ACC112 (cell line): ENCODE data around the gene SLC9A9.

Experiments
- H2AFZ ChIP-seq: fragments of 200-600 bp; sonication (generic); one replicate; pipeline ENCODE4 v1.6.0; 2017; ENCODE audit warnings: antibody characterized with exemption, low read length; ENCODE audit not compliant: unreplicated experiment
- H3K27ac ChIP-seq: fragments of 200-600 bp; sonication (generic); 2 replicates; pipeline ENCODE4 v1.5.1; 2014; ENCODE audit warnings: low read depth, mild to moderate bottlenecking, antibody characterized with exemption, low read length, moderate library complexity
- H3K27me3 ChIP-seq: fragments of 200-600 bp; sonication (generic); 2 replicates; pipeline ENCODE4 v1.6.1; 2014; ENCODE audit warnings: mild to moderate bottlenecking, antibody characterized with exemption, low read length, moderate library complexity, mixed read lengths; ENCODE audit not compliant: insufficient read depth
- H3K36me3 ChIP-seq: fragments of 200-600 bp; sonication (generic); 2 replicates; pipeline ENCODE4 v1.6.1; 2016; ENCODE audit warnings: mild to moderate bottlenecking, antibody characterized with exemption, low read length, moderate library complexity, mixed read lengths; ENCODE audit not compliant: insufficient read depth
- H3K4me1 ChIP-seq: fragments of 200-600 bp; sonication (generic); one replicate; pipeline ENCODE4 v1.6.1; 2016; ENCODE audit warnings: low read length, mixed read lengths; ENCODE audit not compliant: insufficient read depth, unreplicated experiment, control insufficient read depth
- H3K4me3 ChIP-seq: fragments of 200-600 bp; sonication (generic); 2 replicates; pipeline ENCODE4 v1.5.1; 2014; ENCODE audit warnings: mild to moderate bottlenecking, low read depth, low read length
- H3K79me2 ChIP-seq: fragments of 200-600 bp; sonication (generic); one replicate; pipeline ENCODE4 v1.6.0; 2016; ENCODE audit warnings: low read length; ENCODE audit not compliant: control insufficient read depth, unreplicated experiment, insufficient read depth

Gene SLC9A9

DNA sequence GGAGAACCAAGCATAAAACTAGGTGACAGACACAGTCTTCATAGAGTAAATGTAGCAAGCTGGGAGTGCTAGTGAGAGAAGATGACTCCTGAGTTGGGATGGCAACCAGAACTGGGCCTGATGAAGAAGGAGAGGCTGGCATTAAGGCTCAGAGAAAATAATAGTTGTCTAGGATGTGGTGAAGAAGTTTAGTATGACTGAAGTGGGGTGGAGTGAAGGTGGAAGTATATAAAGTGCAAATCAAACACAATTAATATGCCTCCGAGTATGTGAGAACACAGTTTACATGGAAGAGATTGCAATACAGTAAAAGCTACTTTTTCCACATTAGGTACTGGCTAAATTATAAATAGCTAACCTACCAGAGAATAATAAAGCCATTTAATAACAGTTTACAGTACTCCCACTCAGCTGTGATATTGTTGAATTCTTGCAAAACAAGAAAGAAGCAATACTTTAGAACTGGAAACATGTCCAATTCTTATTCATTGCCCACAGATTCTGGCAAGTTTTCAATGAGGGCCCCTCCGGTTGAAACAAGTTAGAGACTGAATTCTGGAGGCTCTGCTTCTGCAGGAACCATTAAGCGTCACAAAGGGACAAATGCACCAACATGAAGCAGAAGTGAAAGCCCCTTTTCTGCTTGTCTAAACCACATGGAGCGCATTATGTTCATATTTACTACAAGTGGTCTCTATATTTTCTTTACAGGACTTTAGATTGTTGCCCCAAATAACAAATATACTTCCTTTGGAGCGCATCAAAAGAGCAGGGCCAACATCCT lies 243.7 kb downstream of the SLC9A9 start:
- no peak overlapping the region for H3K27ac ChIP-seq
- no peak overlapping the region for H3K4me3 ChIP-seq
- H2AFZ ChIP-seq: no peak overlapping the region
- H3K79me2 ChIP-seq: no peaks in the 10 kb centered on the region
- no peaks in the 10 kb centered on the region for H3K27me3 ChIP-seq
- peaks cover 18% of the 10 kb centered on the region for H3K4me1 ChIP-seq
- H3K36me3 ChIP-seq: no peaks in the 10 kb centered on the region

DNA sequence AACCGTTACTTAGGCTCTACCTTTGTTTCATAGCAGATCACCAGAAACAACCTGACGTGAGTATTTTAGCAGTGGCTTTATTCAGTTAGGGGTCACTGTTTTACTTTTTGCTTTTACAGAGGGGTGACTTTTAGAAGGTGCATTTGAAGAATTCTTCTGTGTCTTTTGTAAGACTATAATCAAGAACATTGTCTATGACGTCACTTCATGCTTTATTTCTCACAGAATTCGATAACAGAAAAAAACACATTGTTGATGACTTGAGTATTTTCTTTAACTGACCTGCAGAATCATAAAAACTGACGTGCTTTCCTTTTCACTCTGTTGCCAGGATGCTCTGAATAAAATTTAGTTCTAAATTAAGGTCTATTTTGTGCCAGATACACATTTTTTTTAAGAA lies 244.5 kb downstream of the SLC9A9 start:
- Histone ChIP-seq H2AFZ (no peak overlapping the region), H3K4me3 (no peak overlapping the region), H3K36me3 (no peaks in the 10 kb centered on the region), H3K27me3 (no peaks in the 10 kb centered on the region), H3K27ac (no peak overlapping the region), H3K4me1 (peaks cover 10% of the 10 kb centered on the region), H3K79me2 (no peaks in the 10 kb centered on the region)

DNA sequence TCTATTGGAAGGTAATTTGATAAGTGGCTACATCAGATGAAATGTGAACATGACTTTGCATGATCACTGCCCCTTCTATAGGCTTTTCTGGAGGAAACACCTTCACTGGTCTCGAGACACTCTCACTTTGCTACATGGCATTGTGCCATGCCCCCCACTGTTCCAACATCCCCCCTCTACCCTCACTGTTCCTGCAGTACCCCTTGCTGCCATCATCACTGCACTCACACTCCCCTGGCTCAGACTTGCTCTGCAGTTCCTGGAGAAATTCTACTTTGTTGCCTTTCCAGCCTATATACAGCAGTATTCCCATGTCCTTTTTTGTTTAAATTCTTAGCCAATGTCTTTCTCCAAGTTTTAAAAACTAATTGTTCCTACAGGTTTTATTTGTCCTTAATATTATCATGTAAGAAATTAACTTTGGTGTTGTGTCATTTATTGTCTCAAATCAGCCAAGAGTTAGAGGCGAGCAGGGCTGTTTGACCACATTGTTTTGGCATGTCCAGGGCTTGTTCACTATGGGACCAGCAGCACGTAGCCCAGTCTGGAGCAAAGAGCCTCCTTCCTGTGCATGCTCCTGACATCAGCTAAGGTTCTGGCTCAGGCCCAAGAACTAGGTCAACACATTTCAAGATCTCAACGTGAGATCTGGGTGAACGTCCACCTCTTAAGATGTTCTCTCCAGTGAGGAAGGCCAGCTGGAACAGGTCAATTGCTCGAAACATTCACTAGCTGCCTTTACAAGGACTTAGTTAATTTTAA lies 246.4 kb downstream of the SLC9A9 start:
- no peaks in the 10 kb centered on the region for H3K4me1 ChIP-seq
- no peak overlapping the region for H3K4me3 ChIP-seq
- no peak overlapping the region for H3K27ac ChIP-seq
- no peaks in the 10 kb centered on the region for H3K79me2 ChIP-seq
- H2AFZ ChIP-seq: no peak overlapping the region
- no peaks in the 10 kb centered on the region for H3K36me3 ChIP-seq
- H3K27me3 ChIP-seq: no peaks in the 10 kb centered on the region

DNA sequence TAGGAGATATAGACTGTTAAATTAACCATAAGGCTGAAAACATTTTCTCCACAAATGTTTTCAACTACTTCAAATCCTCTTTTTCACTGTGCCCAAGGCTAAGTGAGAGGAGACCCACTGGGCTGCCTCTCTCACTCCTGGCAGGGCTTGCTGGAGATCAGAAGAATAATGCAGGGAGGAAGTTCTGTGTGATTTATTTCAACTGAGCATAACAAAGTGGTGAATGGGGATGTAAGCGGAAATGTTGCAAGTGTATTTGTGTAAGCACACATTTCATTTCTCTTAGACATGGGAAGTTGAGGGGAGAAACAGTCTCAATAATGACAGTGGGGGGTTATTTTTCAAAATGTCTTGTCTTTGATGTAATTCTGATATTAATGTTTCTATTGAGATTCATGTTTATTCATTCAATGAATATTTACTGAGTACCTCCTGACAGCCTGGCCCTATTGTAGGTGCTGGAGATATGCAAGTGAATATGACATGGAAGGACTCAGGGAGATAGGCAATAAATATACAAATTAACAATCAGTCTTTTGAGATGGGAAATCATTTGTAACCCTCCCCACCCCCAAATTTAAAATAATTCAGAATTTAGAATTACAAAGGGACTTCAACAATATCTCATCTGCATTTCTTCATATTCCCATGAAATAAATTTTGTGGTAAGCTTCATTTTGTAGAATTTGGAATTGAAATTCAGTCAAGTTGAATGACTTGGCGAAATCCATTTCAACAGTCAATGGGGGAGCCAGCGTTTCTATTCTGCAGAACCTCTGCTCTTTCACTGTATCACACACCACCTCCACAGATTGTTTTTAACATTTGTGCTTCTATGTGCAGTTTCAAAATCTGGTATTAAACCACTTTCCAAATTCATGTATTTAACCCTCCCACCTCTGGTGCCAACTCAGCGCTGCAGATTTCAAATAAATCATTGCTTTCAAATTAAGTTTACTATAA lies 247.2 kb downstream of the SLC9A9 start:
- Histone ChIP-seq H2AFZ (no peak overlapping the region), H3K27me3 (no peaks in the 10 kb centered on the region), H3K4me3 (no peak overlapping the region), H3K4me1 (no peaks in the 10 kb centered on the region), H3K27ac (no peak overlapping the region), H3K36me3 (no peaks in the 10 kb centered on the region), H3K79me2 (no peaks in the 10 kb centered on the region)

DNA sequence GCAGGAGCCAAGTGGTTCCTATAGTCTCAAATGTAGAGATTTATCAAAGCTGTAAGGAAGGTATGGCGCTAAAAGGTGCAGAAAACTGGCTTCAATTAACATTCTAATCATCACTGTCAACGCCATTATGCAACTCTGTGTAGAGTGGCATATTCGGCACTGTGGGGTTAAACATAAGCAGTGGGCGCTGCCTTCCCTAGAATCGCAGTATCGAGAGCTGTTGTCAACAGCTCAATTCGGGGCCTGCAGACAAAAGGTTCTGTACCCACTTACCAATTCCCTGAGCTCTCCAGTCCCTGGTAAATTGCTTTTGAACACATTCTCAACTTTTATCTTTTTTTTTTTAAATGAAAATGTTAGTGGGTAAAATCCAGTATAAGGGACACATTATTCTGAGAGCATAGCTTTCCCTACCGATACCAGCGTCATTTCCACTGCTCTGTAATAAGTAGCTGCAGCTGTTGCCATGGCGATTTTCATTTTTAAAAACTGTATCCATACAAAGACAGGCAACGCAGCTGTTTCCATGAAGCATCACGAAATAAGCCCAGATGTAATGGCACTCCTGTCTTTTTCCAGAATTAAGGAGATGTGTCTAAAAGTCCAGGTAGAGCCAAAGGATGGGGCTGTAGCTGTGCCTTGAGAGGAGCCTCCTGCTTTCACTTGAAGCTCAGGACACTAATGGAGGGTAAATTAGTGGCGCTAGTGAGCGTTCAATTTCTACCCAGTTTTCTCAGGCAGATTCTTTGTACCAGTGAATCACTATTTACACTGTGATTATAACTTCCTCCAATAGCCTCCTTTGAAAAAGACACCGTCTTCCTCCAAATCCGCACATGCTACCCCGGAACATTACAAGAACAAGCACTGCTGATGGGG lies 250.3 kb downstream of the SLC9A9 start:
- Histone ChIP-seq H2AFZ (no peak overlapping the region), H3K4me1 (no peaks in the 10 kb centered on the region), H3K79me2 (no peaks in the 10 kb centered on the region), H3K36me3 (no peaks in the 10 kb centered on the region), H3K4me3 (no peak overlapping the region), H3K27me3 (no peaks in the 10 kb centered on the region), H3K27ac (no peak overlapping the region)

DNA sequence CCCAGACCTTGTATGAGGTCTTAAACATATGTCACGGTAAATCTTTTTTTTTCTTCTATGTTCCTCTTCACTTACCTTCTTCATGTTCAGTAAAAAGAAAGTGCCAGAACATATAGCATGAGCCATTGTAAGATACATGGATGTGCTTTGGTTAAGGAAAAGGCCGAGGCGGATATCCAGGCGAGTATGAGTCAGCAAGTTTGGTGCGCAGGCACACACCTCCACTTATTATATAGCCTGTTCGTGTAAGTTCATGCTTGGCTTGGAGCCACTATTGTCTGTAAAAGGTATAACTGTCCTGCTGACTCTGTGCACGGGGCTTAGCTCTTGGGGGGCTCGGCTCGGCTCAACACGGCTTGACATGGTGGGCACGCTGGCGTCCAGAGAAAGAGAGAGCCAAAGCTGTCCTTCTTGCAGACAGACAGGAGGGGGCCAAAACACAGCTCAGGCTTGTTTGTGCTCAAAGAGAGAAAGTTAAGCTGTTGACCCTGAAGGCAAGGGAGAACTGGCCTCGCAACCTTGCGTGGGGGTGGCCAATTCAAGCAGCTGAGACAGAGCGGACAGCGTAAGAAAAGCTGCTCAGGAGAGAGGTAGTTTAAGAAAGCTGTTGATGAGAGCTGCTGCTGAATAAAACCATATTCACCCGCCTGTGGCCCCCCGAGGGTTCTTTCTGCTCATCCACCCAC lies 251.2 kb downstream of the SLC9A9 start:
- Histone ChIP-seq H3K36me3 (no peaks in the 10 kb centered on the region), H3K4me1 (no peaks in the 10 kb centered on the region), H3K79me2 (no peaks in the 10 kb centered on the region), H2AFZ (no peak overlapping the region), H3K27me3 (no peaks in the 10 kb centered on the region), H3K27ac (no peak overlapping the region), H3K4me3 (no peak overlapping the region)

DNA sequence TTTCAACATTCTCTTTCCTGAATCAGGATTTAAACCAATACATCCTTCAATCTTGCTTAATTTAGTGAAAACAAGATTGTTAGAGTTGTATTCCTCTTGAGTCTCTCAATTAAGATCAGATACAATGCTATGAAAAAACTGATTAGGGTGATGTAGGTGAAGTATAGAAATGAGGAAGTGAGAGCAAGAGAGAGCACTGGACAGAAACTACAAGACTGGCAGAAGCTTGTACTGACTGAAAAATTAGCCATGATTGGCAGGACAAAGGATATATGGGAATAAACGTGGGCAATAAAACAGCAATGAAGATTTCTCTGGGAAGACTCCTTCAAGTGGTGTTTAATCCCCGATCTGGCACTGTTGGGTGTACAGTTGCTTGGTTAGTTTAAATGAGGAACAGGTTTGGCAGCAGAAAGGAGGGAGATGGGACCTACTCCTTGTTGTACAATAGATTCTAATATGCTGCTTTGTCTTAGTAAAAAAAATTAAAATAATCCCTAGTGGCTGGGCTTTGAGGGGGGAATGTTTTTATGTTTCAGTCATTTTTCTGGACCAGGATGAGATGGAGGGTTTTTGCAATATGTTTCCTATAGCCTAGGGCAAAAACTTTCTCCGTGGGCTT lies 252.7 kb downstream of the SLC9A9 start:
- no peaks in the 10 kb centered on the region for H3K27me3 ChIP-seq
- H3K27ac ChIP-seq: no peak overlapping the region
- H3K4me3 ChIP-seq: no peak overlapping the region
- no peaks in the 10 kb centered on the region for H3K36me3 ChIP-seq
- H3K79me2 ChIP-seq: no peaks in the 10 kb centered on the region
- no peak overlapping the region for H2AFZ ChIP-seq
- no peaks in the 10 kb centered on the region for H3K4me1 ChIP-seq

DNA sequence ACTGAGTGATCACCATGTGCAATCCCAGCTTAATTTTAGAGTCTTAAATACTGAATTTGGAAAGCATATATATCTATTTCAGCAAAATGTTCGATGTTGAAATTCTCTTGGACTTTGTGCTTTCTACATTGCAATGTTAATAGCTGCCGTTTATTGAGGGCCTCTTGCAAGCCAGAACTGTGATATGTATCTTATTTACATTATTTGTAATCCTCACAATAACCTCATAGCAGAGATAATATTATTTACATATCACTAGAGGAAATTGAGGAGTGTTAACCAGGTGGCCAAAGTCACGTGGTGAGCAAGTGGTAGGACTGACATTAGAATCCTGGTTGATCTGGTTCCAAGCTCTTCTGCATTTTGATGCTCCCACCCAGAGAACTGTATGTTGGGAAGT lies 254.1 kb downstream of the SLC9A9 start:
- H3K79me2 ChIP-seq: no peaks in the 10 kb centered on the region
- no peaks in the 10 kb centered on the region for H3K36me3 ChIP-seq
- no peak overlapping the region for H2AFZ ChIP-seq
- H3K4me3 ChIP-seq: no peak overlapping the region
- no peak overlapping the region for H3K27ac ChIP-seq
- H3K4me1 ChIP-seq: no peaks in the 10 kb centered on the region
- H3K27me3 ChIP-seq: no peaks in the 10 kb centered on the region

DNA sequence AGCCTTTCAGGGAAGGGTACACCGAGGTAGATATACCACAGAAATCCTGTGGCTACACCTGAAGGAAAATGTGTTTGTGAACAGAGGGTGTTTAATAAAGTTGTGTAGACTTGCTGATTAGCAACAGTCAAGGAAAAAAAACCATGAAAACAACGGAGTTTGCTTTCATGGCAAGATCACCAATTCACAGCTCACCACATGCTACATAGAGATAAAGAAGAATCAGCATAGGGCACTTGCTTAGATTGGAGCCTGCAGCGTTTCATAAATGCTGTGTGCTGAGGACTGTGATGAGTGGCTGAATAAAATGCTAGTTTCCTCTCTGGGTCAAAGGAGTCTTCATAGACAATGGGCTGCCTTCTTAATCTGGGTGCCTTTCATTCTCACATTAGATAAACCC lies 257.6 kb downstream of the SLC9A9 start:
- no peaks in the 10 kb centered on the region for H3K79me2 ChIP-seq
- no peak overlapping the region for H3K4me3 ChIP-seq
- H2AFZ ChIP-seq: no peak overlapping the region
- no peak overlapping the region for H3K27ac ChIP-seq
- H3K36me3 ChIP-seq: no peaks in the 10 kb centered on the region
- no peaks in the 10 kb centered on the region for H3K27me3 ChIP-seq
- H3K4me1 ChIP-seq: no peaks in the 10 kb centered on the region
